ENCODE measurements around the gene MFAP4. TPM values are rescaled to one million over a fixed set of nuclear protein-coding genes. Genes with fewer than 3 reads are reported as not detected.
A peak's percentile ranks its signal among the peaks of the same experiment; 100 is the strongest.

The MFAP4 gene
- total and polyA plus RNA-seq, 12 donors, result 7.2 to 84.5 (median 31.9) TPM

GRCh38 chr17:19382531-19383444 lies 4.2 kb downstream of the MFAP4 start:
- Histone ChIP-seq H3K36me3 (replicated peaks in 1 of 2) (peaks cover 0 to 53% of the 10 kb centered on the region in 2 donors), H3K4me3 (no peak overlapping the region), H3K27me3 (no peaks in the 10 kb centered on the region), H3K4me1 (replicated peaks in 1 of 2) (peaks cover 31 to 51% of the 10 kb centered on the region in 2 donors), H3K9me3 (replicated peaks in 1 of 3) (no peaks in the 10 kb centered on the region), H3K27ac (peak overlapping the region in 1 of 5 donors; percentile 36)
- DNase-seq, result peak in 3 of 7 donors; percentile 9 to 53 (median 12)
- 84 to 88% (median 86%) methylated on average over 12 to 13 of the region's 13 CpGs for WGBS, 4 donors
- intact Hi-C loops (cut with DNase I), result no loop called here
- TF ChIP-seq POLR2A (IDR thresholded peaks at IDR 0.05) (no peak), CTCF (IDR thresholded peaks at IDR 0.05) (no peak)

GRCh38 chr17:19381741-19382444 lies 5.1 kb downstream of the MFAP4 start:
- DNase-seq, result peak in 5 of 7 donors; percentile 11 to 53 (median 16)

GRCh38 chr17:19381361-19381740 lies 5.6 kb downstream of the MFAP4 start:
- H3K36me3 ChIP-seq (replicated peaks in 1 of 2), result peaks cover 0 to 53% of the 10 kb centered on the region in 2 donors
- DNase-seq, result peak in 3 of 7 donors; percentile 10 to 45 (median 27)
- H3K27me3 ChIP-seq, result no peaks in the 10 kb centered on the region
- WGBS, 4 donors, result 83 to 95% (median 94%) methylated on average over 3 to 7 of the region's 7 CpGs
- no peak overlapping the region for H3K4me3 ChIP-seq
- TF ChIP-seq POLR2A (IDR thresholded peaks at IDR 0.05) (no peak), CTCF (IDR thresholded peaks at IDR 0.05) (no peak)
- no peaks in the 10 kb centered on the region for H3K9me3 ChIP-seq (replicated peaks in 1 of 3)
- intact Hi-C loops (cut with DNase I), result no loop called here
- peaks cover 16 to 45% of the 10 kb centered on the region in 2 donors for H3K4me1 ChIP-seq (replicated peaks in 1 of 2)
- H3K27ac ChIP-seq, result no peak overlapping the region

More at GRCh38 chr17:19381741-19382444, 5.1 kb downstream of the MFAP4 start:
- 89 to 96% (median 92%) methylated on average over 31 of the region's 31 CpGs for WGBS, 4 donors
- TF ChIP-seq POLR2A (IDR thresholded peaks at IDR 0.05), result no peak
- TF ChIP-seq CTCF (IDR thresholded peaks at IDR 0.05), result no peak
- H3K4me1 ChIP-seq (replicated peaks in 1 of 2), result peaks cover 22 to 46% of the 10 kb centered on the region in 2 donors
- intact Hi-C loops (cut with DNase I), result no loop called here
- no peaks in the 10 kb centered on the region for H3K27me3 ChIP-seq
- H3K4me3 ChIP-seq, result no peak overlapping the region
- H3K36me3 ChIP-seq (replicated peaks in 1 of 2), result peaks cover 0 to 53% of the 10 kb centered on the region in 2 donors
- H3K27ac ChIP-seq, result peak overlapping the region in 1 of 5 donors; percentile 36
- no peaks in the 10 kb centered on the region for H3K9me3 ChIP-seq (replicated peaks in 1 of 3)
